ENCODE measurements around the gene CYB561A3.
A peak's percentile ranks its signal among the peaks of the same experiment; 100 is the strongest.

The CYB561A3 gene

GRCh38 chr11:61359516-61359915, 2.2 kb downstream of the CYB561A3 start:
- DNase-seq (ENCODE audit: low spot score): no peak
- ChIA-PET CTCF (interaction anchor here (0.8 to 5.0 kb wide), 2 partner anchors 22 to 26 kb away, joined by 6 to 28 read pairs; no protein-coding TSS in a partner anchor), POLR2A (ENCODE audit: low non-redundant PET) (no interaction called here)
- no peak for TF ChIP-seq CTCF (conservative IDR thresholded peaks at IDR 0.05; ENCODE audit: low read depth)
- H3K27ac ChIP-seq: peak overlapping the region; percentile 22

- ChIA-PET POLR2A (ENCODE audit: low non-redundant PET) (no interaction called here), CTCF (interaction anchor here (0.7 kb wide), 1 partner anchor 506 kb away, joined by 4 read pairs; no protein-coding TSS in a partner anchor)
- peak overlapping the region; percentile 6; the same call in 1 of the 2 replicates for H3K27ac ChIP-seq
- DNase-seq (ENCODE audit: low spot score): no peak
- TF ChIP-seq CTCF (conservative IDR thresholded peaks at IDR 0.05; ENCODE audit: low read depth): no peak
Observed at GRCh38 chr11:61358566-61358965, 3.1 kb downstream of the CYB561A3 start.

- POLR2A ChIA-PET (ENCODE audit: low non-redundant PET): no interaction called here
- no peak for TF ChIP-seq CTCF (conservative IDR thresholded peaks at IDR 0.05; ENCODE audit: low read depth)
- DNase-seq (ENCODE audit: low spot score): no peak
- CTCF ChIA-PET: interaction anchor here (1.0 kb wide), 1 partner anchor 22 kb away, joined by 4 read pairs; no protein-coding TSS in a partner anchor
- H3K27ac ChIP-seq: no peak overlapping the region
Observed at GRCh38 chr11:61357894-61358239, 3.8 kb downstream of the CYB561A3 start.

GRCh38 chr11:61357233-61357893, 4.3 kb downstream of the CYB561A3 start:
- ChIA-PET POLR2A (ENCODE audit: low non-redundant PET) (no interaction called here), CTCF (interaction anchor here (1.0 to 1.3 kb wide), 3 partner anchors 21 to 28 kb away, joined by 4 to 6 read pairs (median 5); no protein-coding TSS in a partner anchor)
- no peak for TF ChIP-seq CTCF (conservative IDR thresholded peaks at IDR 0.05; ENCODE audit: low read depth)
- H3K27ac ChIP-seq: peak overlapping the region; percentile 35
- no peak for DNase-seq (ENCODE audit: low spot score)

GRCh38 chr11:61356706-61357105, 5.0 kb downstream of the CYB561A3 start:
- no peak for DNase-seq (ENCODE audit: low spot score)
- CTCF ChIA-PET: interaction anchor here (0.6 to 1.3 kb wide), 3 partner anchors 16 to 29 kb away, joined by 3 to 6 read pairs (median 5); no protein-coding TSS in a partner anchor
- peak overlapping the region; percentile 29; the same call in 1 of the 2 replicates for H3K27ac ChIP-seq
- TF ChIP-seq CTCF (conservative IDR thresholded peaks at IDR 0.05; ENCODE audit: low read depth): no peak
- POLR2A ChIA-PET (ENCODE audit: low non-redundant PET): no interaction called here

GRCh38 chr11:61354208-61354607, 7.5 kb downstream of the CYB561A3 start:
- H3K27ac ChIP-seq: peak overlapping the region; percentile 3
- ChIA-PET CTCF (interaction anchor here (1.2 kb wide), 1 partner anchor 18 kb away, joined by 3 read pairs; no protein-coding TSS in a partner anchor), POLR2A (ENCODE audit: low non-redundant PET) (no interaction called here)
- no peak for TF ChIP-seq CTCF (conservative IDR thresholded peaks at IDR 0.05; ENCODE audit: low read depth)
- no peak for DNase-seq (ENCODE audit: low spot score)
